HEK293 (cell line): ENCODE results near the gene DSTN.
A peak's percentile ranks its signal among the peaks of the same experiment; 100 is the strongest.

ENCODE experiments used
- CTCF ChIA-PET: fragments of 350-600 bp; formaldehyde crosslinking; extraction: SDS; loops from one replicate; lab custom pipeline; 2021; ENCODE audit warnings: antibody characterized with exemption; lab: Yijun Ruan, JAX
- POLR2A ChIA-PET: fragments of 300-600 bp; formaldehyde crosslinking; extraction: SDS; loops from one replicate; lab custom pipeline; 2020; ENCODE audit warnings: antibody characterized with exemption, inconsistent platforms; lab: Yijun Ruan, JAX
- H3K27ac ChIP-seq: fragments of 200-500 bp; sonication (Bioruptor generic); 2 replicates; pipeline ENCODE4 v1.5.1; 2014; ENCODE audit warnings: low read depth, low read length, control low read depth, inconsistent platforms; ENCODE audit errors: extremely low read depth
- H3K36me3 ChIP-seq, 2 experiments: fragments of 200-500 bp in 1 of 2; sonication (Bioruptor generic) in 1 of 2; 1 replicate in 1 of 2; 2 replicates in 1 of 2; pipeline ENCODE4 v1.5.1; 2014 to 2017; ENCODE audit warnings: inconsistent platforms in 2 of 2, low read length in 2 of 2; ENCODE audit not compliant: control insufficient read depth in 2 of 2, insufficient read depth in 1 of 2
- H3K4me1 ChIP-seq: fragments of 200-500 bp; sonication (Bioruptor generic); 2 replicates; pipeline ENCODE4 v1.5.1; 2014; ENCODE audit warnings: mild to moderate bottlenecking, low read length, inconsistent platforms; ENCODE audit not compliant: control insufficient read depth, insufficient read depth
- H3K4me3 ChIP-seq: 2 replicates; pipeline ENCODE4 v1.5.1; 2011; ENCODE audit warnings: low read depth, mild to moderate bottlenecking, control low read depth, low read length, moderate library complexity
- H3K9me3 ChIP-seq: fragments of 200-500 bp; sonication (Bioruptor generic); 2 replicates; pipeline ENCODE4 v1.5.1; 2014; ENCODE audit warnings: low read depth, low read length, inconsistent platforms; ENCODE audit not compliant: control insufficient read depth, insufficient read depth
- BCL11B ChIP-seq: fragments of 450-650 bp; formaldehyde crosslinking; IDR thresholded peaks from 2 replicates; pipeline ENCODE4 v1.5.1; 2016; ENCODE audit warnings: low read depth, missing biosample characterization, missing genetic modification characterization
- GLI2 ChIP-seq: fragments of 450-650 bp; formaldehyde crosslinking; IDR thresholded peaks from 2 replicates; pipeline ENCODE4; 2017; ENCODE audit warnings: missing biosample characterization, missing genetic modification characterization, low read depth, borderline replicate concordance
- IKZF3 ChIP-seq: fragments of 450-650 bp; IDR thresholded peaks from 2 replicates; pipeline ENCODE4 v1.5.0; 2018; ENCODE audit warnings: missing biosample characterization, mild to moderate bottlenecking, missing genetic modification characterization, moderate library complexity
- KLF1 ChIP-seq: fragments of 450-650 bp; formaldehyde crosslinking; IDR thresholded peaks from 2 replicates; pipeline ENCODE4 v1.5.1; 2016; ENCODE audit warnings: missing biosample characterization, missing genetic modification characterization
- KLF16 ChIP-seq: fragments of 450-650 bp; formaldehyde crosslinking; IDR thresholded peaks from 2 replicates; pipeline ENCODE4 v1.5.1; 2017; ENCODE audit warnings: missing biosample characterization, missing genetic modification characterization
- MZF1 ChIP-seq: fragments of 450-650 bp; formaldehyde crosslinking; IDR thresholded peaks from 2 replicates; pipeline ENCODE4 v1.5.1; 2017; ENCODE audit warnings: missing biosample characterization, missing genetic modification characterization, borderline replicate concordance
- PRDM1 ChIP-seq: fragments of 450-650 bp; formaldehyde crosslinking; IDR thresholded peaks from 2 replicates; pipeline ENCODE4; 2016; ENCODE audit warnings: missing biosample characterization, missing genetic modification characterization
- SCRT2 ChIP-seq: fragments of 450-650 bp; formaldehyde crosslinking; IDR thresholded peaks from 2 replicates; pipeline ENCODE4 v1.5.1; 2016; ENCODE audit warnings: missing biosample characterization, missing genetic modification characterization
- ZEB2 ChIP-seq: fragments of 450-650 bp; formaldehyde crosslinking; IDR thresholded peaks from 2 replicates; pipeline ENCODE4 v1.5.1; 2016; ENCODE audit warnings: missing biosample characterization, missing genetic modification characterization
- ZNF112 ChIP-seq: fragments of 450-650 bp; formaldehyde crosslinking; IDR thresholded peaks from 2 replicates; pipeline ENCODE4 v1.5.0; 2017; ENCODE audit warnings: missing biosample characterization, missing genetic modification characterization
- ZNF169 ChIP-seq: fragments of 450-650 bp; formaldehyde crosslinking; IDR thresholded peaks from 2 replicates; pipeline ENCODE4 v1.5.1; 2016; ENCODE audit warnings: missing biosample characterization, missing genetic modification characterization
- ZNF184 ChIP-seq: fragments of 450-650 bp; IDR thresholded peaks from 2 replicates; pipeline ENCODE4 v1.5.1; 2018; ENCODE audit warnings: missing biosample characterization, mild to moderate bottlenecking, missing genetic modification characterization
- ZNF2 ChIP-seq: fragments of 450-650 bp; formaldehyde crosslinking; IDR thresholded peaks from 2 replicates; pipeline ENCODE4 v1.5.1; 2016; ENCODE audit warnings: missing biosample characterization, missing genetic modification characterization
- ZNF335 ChIP-seq: fragments of 450-650 bp; formaldehyde crosslinking; conservative IDR thresholded peaks from 2 replicates; pipeline ENCODE4 v1.5.1; 2016; ENCODE audit warnings: missing biosample characterization, missing genetic modification characterization
- ZNF354C ChIP-seq: fragments of 450-650 bp; formaldehyde crosslinking; IDR thresholded peaks from 2 replicates; pipeline ENCODE4 v1.5.1; 2016; ENCODE audit warnings: missing biosample characterization, missing genetic modification characterization, low read depth, borderline replicate concordance
- ZNF830 ChIP-seq: fragments of 450-650 bp; IDR thresholded peaks from 2 replicates; pipeline ENCODE4 v1.5.0; 2018; ENCODE audit warnings: missing biosample characterization, missing genetic modification characterization, low read depth, mild to moderate bottlenecking, moderate library complexity
- ZNF843 ChIP-seq: fragments of 450-650 bp; formaldehyde crosslinking; IDR thresholded peaks from 2 replicates; pipeline ENCODE4 v1.5.1; 2016; ENCODE audit warnings: missing biosample characterization, missing genetic modification characterization
- TF ChIP-seq, protein P1 (sequence below): fragments of 450-650 bp; formaldehyde crosslinking; IDR thresholded peaks from 2 replicates; pipeline ENCODE4 v1.5.1; 2016; ENCODE audit warnings: missing biosample characterization, missing genetic modification characterization
- TF ChIP-seq, protein P2 (sequence below): fragments of 450-650 bp; formaldehyde crosslinking; IDR thresholded peaks from 2 replicates; pipeline ENCODE4 v1.5.1; 2017; ENCODE audit warnings: missing biosample characterization, missing genetic modification characterization
- TF ChIP-seq, protein P3 (sequence below): fragments of 450-650 bp; formaldehyde crosslinking; optimal IDR thresholded peaks from 2 replicates; pipeline ENCODE3; 2016; ENCODE audit warnings: missing biosample characterization, mild to moderate bottlenecking, missing genetic modification characterization
- TF ChIP-seq, protein P4 (sequence below): fragments of 450-650 bp; formaldehyde crosslinking; IDR thresholded peaks from 2 replicates; pipeline ENCODE4 v1.5.1; 2016; ENCODE audit warnings: missing biosample characterization, missing genetic modification characterization

DSTN gene

DNA sequence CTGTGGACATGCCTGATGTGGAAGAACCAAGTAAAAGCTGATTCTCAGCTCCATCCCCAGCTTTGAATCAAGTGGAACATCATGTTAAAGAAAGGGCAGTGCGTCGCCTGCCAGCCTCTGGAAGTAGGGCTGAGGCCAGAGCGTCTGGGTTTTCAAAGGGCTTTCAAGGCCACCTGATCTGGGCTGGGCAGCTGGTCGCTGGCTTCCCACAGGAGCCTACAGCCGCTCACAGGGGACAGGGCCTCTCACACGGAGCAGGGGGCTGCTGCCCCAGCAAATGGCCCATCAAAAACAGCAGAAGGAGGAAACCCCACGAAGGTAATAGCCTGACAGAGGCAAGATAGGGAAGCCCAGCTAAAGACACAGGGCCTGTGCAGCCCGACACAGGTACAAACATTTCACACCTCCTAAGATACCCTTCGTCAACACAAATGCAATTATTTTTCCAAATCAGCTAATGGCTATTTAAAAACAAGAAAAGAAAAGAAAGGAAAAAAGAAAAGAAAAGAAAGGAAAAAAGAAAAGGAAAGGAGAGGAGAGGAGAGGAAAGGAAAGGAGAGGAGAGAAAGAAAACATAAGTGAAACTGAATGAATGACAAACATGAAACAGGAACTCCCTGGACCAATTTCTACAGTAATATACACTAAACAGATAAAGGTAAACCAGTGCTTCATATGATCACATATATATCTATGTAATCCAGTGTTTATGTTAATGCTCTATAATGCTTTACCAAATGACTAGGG is 87.4 kb downstream of the DSTN start:
- no peak overlapping the region for H3K27ac ChIP-seq
- H3K4me3 ChIP-seq = no peak overlapping the region
- TF ChIP-seq, protein P1, sequence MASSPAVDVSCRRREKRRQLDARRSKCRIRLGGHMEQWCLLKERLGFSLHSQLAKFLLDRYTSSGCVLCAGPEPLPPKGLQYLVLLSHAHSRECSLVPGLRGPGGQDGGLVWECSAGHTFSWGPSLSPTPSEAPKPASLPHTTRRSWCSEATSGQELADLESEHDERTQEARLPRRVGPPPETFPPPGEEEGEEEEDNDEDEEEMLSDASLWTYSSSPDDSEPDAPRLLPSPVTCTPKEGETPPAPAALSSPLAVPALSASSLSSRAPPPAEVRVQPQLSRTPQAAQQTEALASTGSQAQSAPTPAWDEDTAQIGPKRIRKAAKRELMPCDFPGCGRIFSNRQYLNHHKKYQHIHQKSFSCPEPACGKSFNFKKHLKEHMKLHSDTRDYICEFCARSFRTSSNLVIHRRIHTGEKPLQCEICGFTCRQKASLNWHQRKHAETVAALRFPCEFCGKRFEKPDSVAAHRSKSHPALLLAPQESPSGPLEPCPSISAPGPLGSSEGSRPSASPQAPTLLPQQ (tag by site-specific recombination) = no peak
- TF ChIP-seq PRDM1 (tag by site-specific recombination) = peak; percentile 97
- CTCF ChIA-PET = interaction anchor here (0.7 to 2.0 kb wide), 4 partner anchors 8 to 654 kb away, joined by 3 to 7 read pairs (median 3); no protein-coding TSS in a partner anchor
- POLR2A ChIA-PET = interaction anchor here (1.1 kb wide), 1 partner anchor 25 kb away, joined by 3 read pairs; the partner anchor contains the start of gene RRBP1
- no peaks in the 10 kb centered on the region for H3K9me3 ChIP-seq
- H3K36me3 ChIP-seq = peaks cover 0 to 48% of the 10 kb centered on the region in 2 experiments; a peak in 2 of 3 replicates
- H3K4me1 ChIP-seq = no peaks in the 10 kb centered on the region

DNA sequence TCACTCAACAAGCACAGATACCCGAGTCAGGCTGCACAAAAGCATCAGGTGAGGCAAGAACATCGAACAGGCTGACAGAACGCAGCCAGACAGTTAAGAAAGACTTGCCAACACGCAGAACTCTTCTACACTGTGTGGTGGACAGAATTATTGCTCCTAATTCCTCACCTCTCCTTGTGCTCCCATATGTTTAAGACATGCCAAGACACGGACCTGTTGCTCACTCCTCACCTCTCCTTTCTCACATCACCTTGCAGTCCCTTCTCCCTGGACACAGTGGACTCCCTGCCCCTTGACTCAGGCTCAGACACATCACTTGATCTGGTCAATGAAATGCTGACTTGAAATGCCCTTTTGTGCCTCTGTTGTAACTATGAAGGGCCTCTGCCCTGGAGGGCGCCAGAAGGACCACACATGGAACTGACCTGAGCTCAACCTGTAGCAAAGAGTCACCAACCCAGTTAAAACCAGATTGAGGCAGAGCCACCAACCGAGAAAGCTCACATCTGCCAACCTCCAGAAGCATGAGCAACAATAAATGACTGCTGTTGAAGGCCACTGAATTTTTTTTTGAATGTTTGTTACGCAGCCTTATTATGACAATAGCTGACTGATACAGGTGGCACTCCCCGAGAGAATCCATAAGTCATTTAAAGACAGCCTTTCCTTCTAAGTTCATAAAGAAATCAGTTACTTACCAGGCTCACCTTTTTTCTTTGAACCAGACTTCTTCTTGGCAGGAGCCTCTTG is 88.2 kb downstream of the DSTN start:
- H3K27ac ChIP-seq = no peak overlapping the region
- ChIA-PET CTCF (interaction anchor here (0.7 to 1.0 kb wide), 2 partner anchors 10 to 337 kb away, joined by 3 read pairs; no protein-coding TSS in a partner anchor), POLR2A (no interaction called here)
- H3K9me3 ChIP-seq = no peaks in the 10 kb centered on the region
- no peaks in the 10 kb centered on the region for H3K4me1 ChIP-seq
- H3K36me3 ChIP-seq = peaks cover 0 to 47% of the 10 kb centered on the region in 2 experiments; a peak in 2 of 3 replicates
- H3K4me3 ChIP-seq = no peak overlapping the region
- TF ChIP-seq GLI2 (tag by site-specific recombination) (no peak), SCRT2 (tag by site-specific recombination) (peak; percentile 55; the same call in 1 of the 2 replicates), ZNF169 (tag by site-specific recombination) (no peak), ZNF843 (tag by site-specific recombination) (no peak), MZF1 (tag by site-specific recombination) (no peak), BCL11B (tag by site-specific recombination) (no peak)
- TF ChIP-seq, protein P2, sequence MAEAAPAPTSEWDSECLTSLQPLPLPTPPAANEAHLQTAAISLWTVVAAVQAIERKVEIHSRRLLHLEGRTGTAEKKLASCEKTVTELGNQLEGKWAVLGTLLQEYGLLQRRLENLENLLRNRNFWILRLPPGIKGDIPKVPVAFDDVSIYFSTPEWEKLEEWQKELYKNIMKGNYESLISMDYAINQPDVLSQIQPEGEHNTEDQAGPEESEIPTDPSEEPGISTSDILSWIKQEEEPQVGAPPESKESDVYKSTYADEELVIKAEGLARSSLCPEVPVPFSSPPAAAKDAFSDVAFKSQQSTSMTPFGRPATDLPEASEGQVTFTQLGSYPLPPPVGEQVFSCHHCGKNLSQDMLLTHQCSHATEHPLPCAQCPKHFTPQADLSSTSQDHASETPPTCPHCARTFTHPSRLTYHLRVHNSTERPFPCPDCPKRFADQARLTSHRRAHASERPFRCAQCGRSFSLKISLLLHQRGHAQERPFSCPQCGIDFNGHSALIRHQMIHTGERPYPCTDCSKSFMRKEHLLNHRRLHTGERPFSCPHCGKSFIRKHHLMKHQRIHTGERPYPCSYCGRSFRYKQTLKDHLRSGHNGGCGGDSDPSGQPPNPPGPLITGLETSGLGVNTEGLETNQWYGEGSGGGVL (tag by site-specific recombination) = no peak

DNA sequence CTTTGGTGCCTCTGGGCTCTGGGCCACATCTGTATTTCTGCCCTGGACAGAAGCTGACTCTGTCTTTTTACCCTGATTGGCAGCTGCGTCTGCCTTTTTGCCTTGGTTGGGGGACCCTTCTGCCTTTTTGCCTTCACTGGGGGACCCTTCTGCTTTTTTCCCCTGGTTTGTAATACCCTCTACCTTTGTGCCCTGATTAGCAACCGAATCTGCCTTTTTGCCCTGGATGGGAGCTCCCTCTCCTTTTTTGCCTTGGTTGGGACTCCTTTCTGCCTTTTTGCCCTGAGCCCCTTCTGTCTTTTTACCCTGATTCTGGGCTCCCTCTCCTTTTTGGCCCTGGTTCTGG is 88.7 kb downstream of the DSTN start:
- no peaks in the 10 kb centered on the region for H3K9me3 ChIP-seq
- POLR2A ChIA-PET = no interaction called here
- no peak overlapping the region for H3K27ac ChIP-seq
- H3K4me1 ChIP-seq = no peaks in the 10 kb centered on the region
- CTCF ChIA-PET = interaction anchor here (0.7 kb wide), 1 partner anchor 337 kb away, joined by 3 read pairs; no protein-coding TSS in a partner anchor
- no peak overlapping the region for H3K4me3 ChIP-seq
- peaks cover 0 to 45% of the 10 kb centered on the region in 2 experiments; a peak in 2 of 3 replicates for H3K36me3 ChIP-seq
- TF ChIP-seq ZNF2 (tag by site-specific recombination) = no peak
- TF ChIP-seq, protein P3, sequence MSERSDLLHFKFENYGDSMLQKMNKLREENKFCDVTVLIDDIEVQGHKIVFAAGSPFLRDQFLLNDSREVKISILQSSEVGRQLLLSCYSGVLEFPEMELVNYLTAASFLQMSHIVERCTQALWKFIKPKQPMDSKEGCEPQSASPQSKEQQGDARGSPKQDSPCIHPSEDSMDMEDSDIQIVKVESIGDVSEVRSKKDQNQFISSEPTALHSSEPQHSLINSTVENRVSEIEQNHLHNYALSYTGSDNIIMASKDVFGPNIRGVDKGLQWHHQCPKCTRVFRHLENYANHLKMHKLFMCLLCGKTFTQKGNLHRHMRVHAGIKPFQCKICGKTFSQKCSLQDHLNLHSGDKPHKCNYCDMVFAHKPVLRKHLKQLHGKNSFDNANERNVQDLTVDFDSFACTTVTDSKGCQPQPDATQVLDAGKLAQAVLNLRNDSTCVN (tag by site-specific recombination) = no peak
- no peak for TF ChIP-seq ZNF335 (tag by site-specific recombination)
- TF ChIP-seq ZNF112 (tag by site-specific recombination) = no peak
- TF ChIP-seq, protein P4, sequence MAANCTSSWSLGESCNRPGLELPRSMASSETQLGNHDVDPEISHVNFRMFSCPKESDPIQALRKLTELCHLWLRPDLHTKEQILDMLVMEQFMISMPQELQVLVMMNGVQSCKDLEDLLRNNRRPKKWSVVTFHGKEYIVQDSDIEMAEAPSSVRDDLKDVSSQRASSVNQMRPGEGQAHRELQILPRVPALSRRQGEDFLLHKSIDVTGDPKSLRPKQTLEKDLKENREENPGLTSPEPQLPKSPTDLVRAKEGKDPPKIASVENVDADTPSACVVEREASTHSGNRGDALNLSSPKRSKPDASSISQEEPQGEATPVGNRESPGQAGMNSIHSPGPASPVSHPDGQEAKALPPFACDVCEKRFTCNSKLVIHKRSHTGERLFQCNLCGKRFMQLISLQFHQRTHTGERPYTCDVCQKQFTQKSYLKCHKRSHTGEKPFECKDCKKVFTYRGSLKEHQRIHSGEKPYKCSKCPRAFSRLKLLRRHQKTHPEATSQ (tag by site-specific recombination) = no peak
- TF ChIP-seq KLF1 (tag by site-specific recombination) = no peak
- TF ChIP-seq IKZF3 (tag by site-specific recombination) = no peak
- no peak for TF ChIP-seq ZEB2 (tag by site-specific recombination)
- no peak for TF ChIP-seq ZNF830
- TF ChIP-seq ZNF354C (tag by site-specific recombination) = no peak
- no peak for TF ChIP-seq ZNF184 (tag by site-specific recombination)
- TF ChIP-seq KLF16 (tag by site-specific recombination) = no peak
